ENCODE data around the gene ABLIM2. TPM values are rescaled to one million over a fixed set of nuclear protein-coding genes. Genes with fewer than 3 reads are reported as not detected.
A peak's percentile ranks its signal among the peaks of the same experiment; 100 is the strongest.

ABLIM2 gene
- total and polyA plus RNA-seq, 2 of the 13 experiments (the other 11 are each of a cell fraction or from before 2014, with no cell fraction given), result 0.20 to 0.37 TPM

- TF ChIP-seq HMGXB3 (CRISPR knock-in tag; IDR thresholded peaks at IDR 0.05; ENCODE audit: borderline replicate concordance), result no peak
- TF ChIP-seq PRPF4 (IDR thresholded peaks at IDR 0.05; ENCODE audit: low read depth, low read length, poor library complexity, severe bottlenecking), result no peak
- TF ChIP-seq ERF (CRISPR knock-in tag; IDR thresholded peaks at IDR 0.05), result no peak
- TF ChIP-seq HNF4G (IDR thresholded peaks at IDR 0.05; ENCODE audit: borderline replicate concordance, low read depth, low read length), result no peak
- TF ChIP-seq HNF4G (CRISPR knock-in tag; IDR thresholded peaks at IDR 0.05; ENCODE audit: borderline replicate concordance, low read depth), result peak; percentile 11; the same call in 1 of the 2 replicates
- no peak for TF ChIP-seq KLF6 (CRISPR knock-in tag; IDR thresholded peaks at IDR 0.05)
- peak; percentile 11; the same call in 1 of the 2 replicates for TF ChIP-seq ZSCAN31 (CRISPR knock-in tag; IDR thresholded peaks at IDR 0.05; ENCODE audit: low read depth)
- no peak for TF ChIP-seq GLI4 (CRISPR knock-in tag; IDR thresholded peaks at IDR 0.05; ENCODE audit: borderline replicate concordance)
- peak; percentile 80; the same call in 1 of the 2 replicates for TF ChIP-seq ZNF616 (CRISPR knock-in tag; IDR thresholded peaks at IDR 0.05; ENCODE audit: low read depth)
- TF ChIP-seq AHR (CRISPR knock-in tag; IDR thresholded peaks at IDR 0.05), result no peak
- TF ChIP-seq HES4 (CRISPR knock-in tag; IDR thresholded peaks at IDR 0.05; ENCODE audit: borderline replicate concordance), result no peak
- TF ChIP-seq DDIT3 (CRISPR knock-in tag; IDR thresholded peaks at IDR 0.05), result no peak
- TF ChIP-seq ZNF543 (CRISPR knock-in tag; IDR thresholded peaks at IDR 0.05), result no peak
- TF ChIP-seq ZBTB38 (CRISPR knock-in tag; IDR thresholded peaks at IDR 0.05), result peak; percentile 12; the same call in 1 of the 2 replicates
- TF ChIP-seq ZNF691 (CRISPR knock-in tag; IDR thresholded peaks at IDR 0.05; ENCODE audit: borderline replicate concordance, low read depth), result no peak
- TF ChIP-seq ZNF709 (CRISPR knock-in tag; IDR thresholded peaks at IDR 0.05), result no peak
- TF ChIP-seq KAT7 (CRISPR knock-in tag; IDR thresholded peaks at IDR 0.05; ENCODE audit: borderline replicate concordance), result 0 out of 2 replicates have a peak, but pooled peaks have one; percentile 17
- no peak for TF ChIP-seq REST (IDR thresholded peaks at IDR 0.05; ENCODE audit: borderline replicate concordance in 1 of 2, low read depth in 1 of 2, low read length in 2 of 2)
- TF ChIP-seq CENPT (CRISPR knock-in tag; IDR thresholded peaks at IDR 0.05; ENCODE audit: low read depth), result 0 out of 2 replicates have a peak, but pooled peaks have one; percentile 11
- no peak for TF ChIP-seq ZNF24 (IDR thresholded peaks at IDR 0.05)
Measured at GRCh38 chr4:8199594-8200301, 41.1 kb upstream of the ABLIM2 start (continued).

Measured in HepG2 (cell line).